Daoy (cell line): ENCODE measurements around the gene PYURF. TPM values are rescaled to one million over a fixed set of nuclear protein-coding genes. Genes with fewer than 3 reads are reported as not detected.

Source experiments
- DNase-seq: peaks from one replicate; pipeline ENCODE4 v3.0.0-alpha.2; 2015; ENCODE audit warnings: low read depth
- total RNA-seq: library from RNA; depleted of rRNA; stranded (reverse); fragments of >200 nt; shearing (Covaris generic); gene quantifications from 2 replicates; pipeline ENCODE4 v1.2.3, GENCODE V29; 2014; rRNA removed

PYURF gene
- total RNA-seq, 1 experiment from 2014 or later: 60.3 TPM

GRCh38 chr4:88511236-88511635 lies 12.3 kb downstream of the PYURF start:
- no peak for DNase-seq

DNA sequence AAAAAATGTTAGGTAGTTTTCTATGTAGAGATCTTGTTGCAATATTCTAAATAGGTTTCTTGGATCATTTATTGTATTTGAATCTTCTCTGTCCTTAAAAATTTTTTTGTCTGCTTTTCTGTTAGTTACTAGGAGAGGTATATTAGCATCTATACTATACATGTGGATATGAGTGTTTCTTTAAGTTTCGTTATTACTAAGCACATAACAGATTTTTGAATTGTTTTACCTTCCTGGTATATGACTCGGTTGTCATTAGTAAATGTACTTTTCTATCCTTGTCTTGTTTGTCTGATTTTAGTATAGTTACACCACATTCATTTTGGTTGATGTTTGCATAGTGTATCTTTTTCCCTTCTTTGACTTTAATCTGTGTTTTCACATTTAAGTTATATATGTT lies 20.2 kb downstream of the PYURF start:
- DNase-seq: no peak

DNA sequence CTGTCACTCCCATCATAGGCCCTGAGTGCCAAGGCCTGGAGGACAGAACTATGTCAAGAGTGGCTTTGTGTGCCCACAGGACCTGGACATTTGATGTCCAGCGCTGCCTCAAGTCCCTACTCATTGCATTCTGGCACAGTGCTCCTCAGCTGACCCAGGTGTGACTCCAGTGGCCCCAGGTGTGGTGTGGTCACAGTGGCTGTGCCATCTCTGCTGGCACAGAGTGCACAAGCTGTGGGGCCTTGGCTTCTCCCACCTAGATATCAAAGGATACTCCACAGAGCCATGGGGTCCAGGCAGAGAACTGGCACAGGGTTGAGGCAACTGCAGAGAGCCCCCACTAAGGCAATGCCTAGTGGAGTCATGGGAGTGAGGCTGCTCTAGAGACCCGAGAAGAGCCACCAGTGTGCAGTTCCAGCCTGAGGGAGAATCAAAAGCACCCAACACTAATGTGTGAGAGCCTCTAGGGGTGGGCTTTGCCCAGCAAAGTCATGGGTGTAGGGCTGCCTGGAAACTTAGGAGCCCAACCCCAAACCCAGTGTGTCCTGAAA lies 25.6 kb downstream of the PYURF start:
- DNase-seq: no peak

- no peak for DNase-seq
Measured at GRCh38 chr4:88489100-88489761, 34.3 kb downstream of the PYURF start.

GRCh38 chr4:88481537-88481936 lies 42.0 kb downstream of the PYURF start:
- DNase-seq: no peak

DNA sequence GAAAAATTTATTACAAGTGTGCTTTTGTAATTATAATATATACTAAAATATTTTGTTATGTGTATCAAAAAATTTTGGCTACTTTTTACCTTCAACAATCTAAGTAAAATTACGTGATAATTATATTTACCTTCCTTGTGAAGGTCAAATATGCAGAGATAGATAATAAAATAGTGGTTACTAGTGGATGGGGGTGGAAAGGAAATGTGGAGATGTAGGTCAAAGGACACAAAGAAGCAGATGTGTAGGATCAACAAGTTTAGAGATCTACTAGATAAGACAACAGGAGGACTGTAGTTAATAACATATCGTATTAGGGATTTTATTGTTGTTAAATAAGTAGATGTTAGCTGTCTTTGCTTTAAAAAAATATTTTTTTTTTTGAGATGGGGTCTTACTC lies 45.3 kb downstream of the PYURF start:
- DNase-seq: no peak

- no peak for DNase-seq
Measured at GRCh38 chr4:88477229-88477860, 46.2 kb downstream of the PYURF start.

Other genes with a start within 250 kb of the PYURF start
- 3.4 and 12.1 TPM in 2 replicates for gene PPM1K, start 239.2 kb downstream of the PYURF start, total RNA-seq
- gene HERC6, start 144.9 kb downstream of the PYURF start, total RNA-seq: 3.4 and 5.8 TPM in 2 replicates
- gene HERC5, start 66.7 kb downstream of the PYURF start, total RNA-seq: 11.5 and 12.0 TPM in 2 replicates
- 1.8 and 2.3 TPM in 2 replicates for gene HERC3, start 68.7 kb upstream of the PYURF start, total RNA-seq
- gene NAP1L5, start 174.1 kb upstream of the PYURF start, total RNA-seq: 2.4 and 4.7 TPM in 2 replicates